ENCODE measurements around the gene GNAO1.

DNA sequence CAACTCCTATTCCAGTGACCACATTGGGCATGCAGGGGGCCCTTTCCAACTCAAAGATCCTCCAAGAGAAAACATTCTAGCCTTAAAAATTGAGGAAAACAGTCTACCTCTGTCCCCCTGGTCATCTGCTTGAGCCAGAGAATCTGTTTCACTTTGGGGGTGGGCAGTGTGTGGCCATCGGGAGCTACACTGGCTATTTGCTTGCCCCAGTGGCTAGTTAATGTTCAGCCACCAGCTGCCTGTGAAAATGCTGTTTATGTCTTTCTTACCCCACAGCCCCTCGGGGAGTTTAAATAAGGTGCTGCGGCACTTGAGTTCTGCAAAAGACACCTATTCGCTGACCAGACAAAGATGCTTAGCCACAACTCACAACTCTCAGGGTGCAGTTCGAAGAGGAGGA, 43.4 kb downstream of the GNAO1 start:
- TF ChIP-seq, protein P1, sequence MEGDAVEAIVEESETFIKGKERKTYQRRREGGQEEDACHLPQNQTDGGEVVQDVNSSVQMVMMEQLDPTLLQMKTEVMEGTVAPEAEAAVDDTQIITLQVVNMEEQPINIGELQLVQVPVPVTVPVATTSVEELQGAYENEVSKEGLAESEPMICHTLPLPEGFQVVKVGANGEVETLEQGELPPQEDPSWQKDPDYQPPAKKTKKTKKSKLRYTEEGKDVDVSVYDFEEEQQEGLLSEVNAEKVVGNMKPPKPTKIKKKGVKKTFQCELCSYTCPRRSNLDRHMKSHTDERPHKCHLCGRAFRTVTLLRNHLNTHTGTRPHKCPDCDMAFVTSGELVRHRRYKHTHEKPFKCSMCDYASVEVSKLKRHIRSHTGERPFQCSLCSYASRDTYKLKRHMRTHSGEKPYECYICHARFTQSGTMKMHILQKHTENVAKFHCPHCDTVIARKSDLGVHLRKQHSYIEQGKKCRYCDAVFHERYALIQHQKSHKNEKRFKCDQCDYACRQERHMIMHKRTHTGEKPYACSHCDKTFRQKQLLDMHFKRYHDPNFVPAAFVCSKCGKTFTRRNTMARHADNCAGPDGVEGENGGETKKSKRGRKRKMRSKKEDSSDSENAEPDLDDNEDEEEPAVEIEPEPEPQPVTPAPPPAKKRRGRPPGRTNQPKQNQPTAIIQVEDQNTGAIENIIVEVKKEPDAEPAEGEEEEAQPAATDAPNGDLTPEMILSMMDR (IDR thresholded peaks at IDR 0.05), result no peak
- TF ChIP-seq ZFX (IDR thresholded peaks at IDR 0.05; ENCODE audit: borderline replicate concordance), result no peak
